Subcutaneous abdominal adipose tissue (tissue), 5 donors: ENCODE data around the gene SERPINC1.
"Not testable (repeated sequence)": the region's sequence is repeated elsewhere in the genome, so short reads cannot be mapped to it uniquely, and the experiment has no call there.

Experiments used
- H3K27ac ChIP-seq: one replicate; pipeline ENCODE4 v1.7.0; 2013; ENCODE audit warnings: low read depth, mild to moderate bottlenecking, inconsistent platforms, low read length, moderate library complexity
- H3K27me3 ChIP-seq, 5 donors: one replicate each; pipeline ENCODE4 v1.7.0; 2013; ENCODE audit warnings: low read length in 5 of 5, inconsistent platforms in 1 of 5; ENCODE audit not compliant: control insufficient read depth in 5 of 5, insufficient read depth in 4 of 5
- H3K36me3 ChIP-seq, 5 donors: one replicate each; pipeline ENCODE4 v1.7.0; 2013; ENCODE audit warnings: low read length in 5 of 5; ENCODE audit not compliant: control insufficient read depth in 5 of 5, insufficient read depth in 5 of 5
- H3K4me1 ChIP-seq, 5 donors: one replicate each; pipeline ENCODE4 v1.7.0; 2013; ENCODE audit warnings: low read length in 5 of 5, mild to moderate bottlenecking in 3 of 5, moderate library complexity in 1 of 5; ENCODE audit not compliant: control insufficient read depth in 5 of 5, insufficient read depth in 5 of 5
- H3K4me3 ChIP-seq, 5 donors: one replicate each; pipeline ENCODE4 v1.7.0; 2013; ENCODE audit warnings: low read length in 5 of 5, low read depth in 1 of 5
- H3K9ac ChIP-seq, 5 donors: one replicate each; pipeline ENCODE4 v1.7.0; 2013; ENCODE audit warnings: low read length in 5 of 5, mild to moderate bottlenecking in 4 of 5, moderate library complexity in 3 of 5
- H3K9me3 ChIP-seq, 5 donors: one replicate each; pipeline ENCODE4 v1.7.0; 2013; ENCODE audit warnings: low read length in 5 of 5; ENCODE audit not compliant: control insufficient read depth in 5 of 5
- donor health status: healthy.
- donor health status: healthy.
- donor health status: healthy.
- donor health status: healthy.
- donor health status: healthy.

The SERPINC1 gene

DNA sequence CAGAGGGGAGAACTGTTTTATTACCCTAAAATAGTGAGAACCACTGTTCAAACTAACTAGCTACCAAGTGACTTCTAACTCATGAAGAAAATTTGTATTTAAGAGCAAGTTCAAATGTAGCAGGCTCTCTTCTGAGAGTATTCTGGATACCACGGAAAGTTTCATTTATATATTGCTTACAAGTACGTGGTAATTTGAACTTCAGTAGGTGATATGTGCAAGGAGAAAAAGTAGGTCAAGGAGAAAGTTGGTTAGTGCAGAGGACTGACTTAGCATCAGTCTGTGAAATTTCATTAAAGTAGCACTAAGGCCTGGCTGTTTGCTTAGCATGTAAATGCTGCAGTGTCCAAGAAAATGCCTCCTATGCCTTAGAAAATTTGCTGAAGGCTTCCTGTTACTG is 16.7 kb downstream of the SERPINC1 start:
- H3K36me3 ChIP-seq, result peaks cover 0 to 4% (median 0%) of the 10 kb centered on the region in 5 donors
- no peaks in the 10 kb centered on the region for H3K27me3 ChIP-seq
- peaks cover 0 to 14% (median 0%) of the 10 kb centered on the region in 5 donors for H3K4me1 ChIP-seq
- H3K9me3 ChIP-seq, result no peaks in the 10 kb centered on the region
- H3K27ac ChIP-seq, result no peak overlapping the region
- H3K4me3 ChIP-seq, result no peak overlapping the region
- no peak overlapping the region for H3K9ac ChIP-seq

DNA sequence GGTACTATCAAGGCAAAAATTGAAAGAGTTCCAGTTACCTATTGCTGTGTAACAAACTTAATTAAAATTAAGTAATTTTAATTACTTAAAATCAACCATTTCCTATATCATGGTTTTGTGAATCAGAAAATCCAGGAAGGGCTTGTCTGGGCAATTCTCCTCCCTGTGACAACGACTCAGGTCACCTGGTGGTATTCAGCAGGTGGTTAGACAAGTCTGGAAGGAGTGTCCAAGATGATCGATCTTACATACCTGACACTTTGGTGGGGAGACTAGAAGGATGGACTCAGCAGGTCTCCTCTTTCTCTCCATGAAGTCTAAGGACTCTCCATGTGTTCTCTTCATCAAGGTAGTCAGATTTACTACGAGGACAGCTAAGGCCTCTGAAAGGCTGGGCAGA is 22.9 kb downstream of the SERPINC1 start:
- Histone ChIP-seq H3K9ac (no peak overlapping the region), H3K36me3 (peaks cover 0 to 5% (median 0%) of the 10 kb centered on the region in 5 donors), H3K27ac (no peak overlapping the region), H3K4me1 (peaks cover 0 to 36% (median 6%) of the 10 kb centered on the region in 5 donors), H3K4me3 (no peak overlapping the region), H3K9me3 (no peaks in the 10 kb centered on the region), H3K27me3 (no peaks in the 10 kb centered on the region)

DNA sequence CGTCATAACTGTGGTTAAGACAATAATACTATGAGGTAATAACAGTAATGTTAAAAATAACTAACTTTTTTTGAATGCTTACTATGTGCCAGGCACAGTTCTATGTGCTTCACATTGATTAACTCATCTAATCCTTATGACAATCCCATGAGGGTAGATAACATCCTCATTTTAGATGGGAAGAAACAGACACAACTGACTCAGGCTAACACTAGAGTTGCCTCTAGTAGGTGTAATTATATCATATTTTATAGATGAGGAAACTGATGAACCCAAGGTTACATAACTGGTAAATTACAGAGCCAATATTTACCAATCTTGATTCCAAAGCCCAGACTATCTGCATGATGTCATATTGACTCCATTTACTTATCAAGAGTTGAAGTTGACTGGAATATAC is 23.5 kb downstream of the SERPINC1 start:
- Histone ChIP-seq H3K4me3 (no peak overlapping the region), H3K27me3 (no peaks in the 10 kb centered on the region), H3K27ac (no peak overlapping the region), H3K9ac (no peak overlapping the region), H3K4me1 (peaks cover 0 to 41% (median 6%) of the 10 kb centered on the region in 5 donors), H3K9me3 (no peaks in the 10 kb centered on the region), H3K36me3 (peaks cover 0 to 5% (median 0%) of the 10 kb centered on the region in 5 donors)

DNA sequence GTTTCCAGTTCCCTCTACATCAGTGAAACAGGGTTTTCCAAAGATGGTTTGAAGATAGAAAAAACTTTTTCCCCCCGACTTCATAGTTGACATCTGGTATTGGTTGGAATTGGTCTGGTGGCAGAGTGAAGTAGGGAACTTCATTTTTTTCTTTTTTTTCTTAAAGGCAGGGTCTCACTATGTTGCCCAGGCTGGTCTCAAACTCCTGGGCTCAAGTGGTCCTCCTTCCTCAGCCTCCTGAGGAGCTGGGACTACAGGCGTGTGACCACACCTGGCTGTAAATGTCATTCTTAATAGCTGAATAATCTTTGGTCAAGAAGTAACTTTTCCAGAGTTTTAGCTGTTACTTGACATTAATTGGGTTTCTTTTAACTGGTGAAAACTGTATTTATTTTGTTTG is 27.2 kb downstream of the SERPINC1 start:
- Histone ChIP-seq H3K27me3 (no peaks in the 10 kb centered on the region), H3K36me3 (peaks cover 19 to 23% (median 20%) of the 10 kb centered on the region in 5 donors), H3K9ac (no peak overlapping the region), H3K4me1 (peaks cover 0 to 39% (median 6%) of the 10 kb centered on the region in 5 donors), H3K27ac (peak overlapping the region; percentile 76), H3K4me3 (no peak overlapping the region), H3K9me3 (no peaks in the 10 kb centered on the region)

DNA sequence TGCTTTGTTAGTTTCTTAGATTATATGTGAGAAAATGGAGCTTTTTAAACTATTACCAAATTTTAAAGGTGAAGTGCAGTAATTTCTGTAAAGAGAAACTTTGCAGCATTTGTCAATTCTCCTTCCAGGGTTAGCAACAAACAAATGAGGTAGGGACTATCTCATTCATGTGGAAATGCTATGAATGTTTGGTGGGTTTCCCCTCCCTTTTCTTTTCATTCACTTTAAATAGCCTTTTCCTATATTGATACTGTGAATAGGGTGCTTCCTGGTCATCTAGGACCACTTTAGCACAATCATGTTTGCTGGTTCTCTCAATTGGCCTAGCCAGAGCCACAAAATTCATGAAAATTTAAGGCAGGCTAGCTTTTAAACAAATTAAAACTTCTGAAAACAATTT is 28.4 kb downstream of the SERPINC1 start:
- no peak overlapping the region for H3K27ac ChIP-seq
- peaks cover 0 to 39% (median 6%) of the 10 kb centered on the region in 5 donors for H3K4me1 ChIP-seq
- no peaks in the 10 kb centered on the region for H3K27me3 ChIP-seq
- H3K9ac ChIP-seq, result no peak overlapping the region
- H3K4me3 ChIP-seq, result no peak overlapping the region
- H3K9me3 ChIP-seq, result no peaks in the 10 kb centered on the region
- H3K36me3 ChIP-seq, result peaks cover 14 to 23% (median 20%) of the 10 kb centered on the region in 5 donors

DNA sequence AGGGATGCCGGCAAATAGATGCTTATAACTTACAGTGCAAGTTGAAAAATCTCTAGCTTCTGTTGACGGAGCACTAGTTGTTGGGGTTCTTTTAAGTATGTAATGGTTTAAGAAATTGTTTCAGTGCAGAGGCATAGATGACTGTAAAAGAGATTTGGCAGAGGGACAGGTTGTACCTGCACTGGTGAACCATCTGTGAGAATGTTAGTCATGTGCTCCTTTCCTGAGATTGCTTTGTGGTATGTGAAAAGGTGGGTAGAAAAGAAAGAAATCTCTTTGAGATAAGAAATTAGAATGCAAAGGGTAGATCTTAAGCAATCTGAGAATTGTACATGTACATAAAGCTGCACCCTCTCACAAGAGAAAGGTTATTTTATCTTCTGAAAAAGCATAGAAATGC is 29.5 kb downstream of the SERPINC1 start:
- H3K27me3 ChIP-seq, result no peaks in the 10 kb centered on the region
- H3K4me1 ChIP-seq, result peaks cover 0 to 39% (median 6%) of the 10 kb centered on the region in 5 donors
- H3K9me3 ChIP-seq, result no peaks in the 10 kb centered on the region
- no peak overlapping the region for H3K9ac ChIP-seq
- peaks cover 14 to 23% (median 20%) of the 10 kb centered on the region in 5 donors for H3K36me3 ChIP-seq
- no peak overlapping the region for H3K4me3 ChIP-seq
- H3K27ac ChIP-seq, result no peak overlapping the region

DNA sequence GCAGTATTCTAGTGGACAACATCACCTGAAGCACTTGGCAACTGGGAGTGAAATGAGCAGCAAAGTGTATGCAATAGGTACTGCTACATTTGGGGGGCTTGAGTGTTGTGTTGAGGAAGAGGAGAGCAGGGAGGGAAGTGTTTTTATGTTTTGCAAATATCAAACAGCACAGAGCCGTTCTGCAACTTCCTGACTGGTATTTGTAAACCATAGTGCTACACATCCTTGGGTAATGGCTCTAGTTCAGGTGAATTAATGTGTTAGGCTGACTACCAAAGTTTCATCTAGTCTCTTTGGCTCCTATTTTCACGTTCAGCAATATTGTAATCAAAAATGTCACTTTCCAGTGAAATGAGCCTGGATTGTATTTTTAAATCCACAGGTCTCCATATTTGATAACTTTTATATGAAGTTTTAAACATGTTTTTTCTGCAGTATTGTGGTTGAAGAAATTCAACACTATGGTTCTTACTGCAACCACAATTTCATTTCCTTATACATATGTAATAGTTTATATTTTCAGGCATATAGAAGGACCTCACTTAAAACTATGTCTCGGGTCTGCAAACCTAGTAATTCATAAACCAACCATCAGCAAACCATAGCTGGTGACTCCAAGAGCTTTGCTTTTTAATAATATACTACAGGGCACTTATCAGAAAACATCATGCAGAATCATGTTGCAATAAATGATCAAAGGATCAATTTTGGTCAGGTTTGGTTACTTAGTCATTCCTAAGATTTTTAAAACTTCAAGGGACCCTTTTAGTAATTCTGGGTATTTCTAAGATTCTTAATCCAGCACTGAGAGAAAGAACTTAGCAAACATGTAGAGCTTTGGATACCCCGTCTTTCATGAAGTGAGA is 30.1 kb downstream of the SERPINC1 start:
- peaks cover 0 to 36% (median 6%) of the 10 kb centered on the region in 5 donors for H3K4me1 ChIP-seq
- H3K27ac ChIP-seq, result no peak overlapping the region
- H3K27me3 ChIP-seq, result no peaks in the 10 kb centered on the region
- peaks cover 14 to 23% (median 20%) of the 10 kb centered on the region in 5 donors for H3K36me3 ChIP-seq
- no peak overlapping the region for H3K4me3 ChIP-seq
- H3K9ac ChIP-seq, result no peak overlapping the region
- no peaks in the 10 kb centered on the region for H3K9me3 ChIP-seq

DNA sequence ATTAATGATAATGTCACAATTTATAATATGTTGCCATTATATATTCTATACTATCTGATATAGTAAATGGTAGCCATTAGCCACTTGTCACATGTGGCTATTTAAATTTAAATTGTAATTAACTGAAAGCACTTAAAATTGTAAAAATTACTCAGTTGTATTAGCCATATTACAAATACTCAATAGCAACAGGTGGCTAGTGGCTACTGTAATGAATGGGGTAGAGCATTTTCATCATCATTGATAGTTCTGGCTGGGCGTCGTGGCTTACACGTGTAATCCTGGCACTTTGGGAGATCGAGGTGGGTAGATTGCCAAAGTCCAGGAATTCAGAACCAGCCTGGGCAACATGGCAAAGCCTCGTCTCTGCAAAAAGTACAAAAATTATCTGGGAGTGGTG is 32.4 kb downstream of the SERPINC1 start:
- Histone ChIP-seq H3K4me1 (peaks cover 0 to 16% (median 0%) of the 10 kb centered on the region in 5 donors), H3K4me3 (no peak overlapping the region), H3K9ac (no peak overlapping the region), H3K9me3 (no peaks in the 10 kb centered on the region), H3K36me3 (peaks cover 20 to 26% (median 23%) of the 10 kb centered on the region in 5 donors), H3K27me3 (no peaks in the 10 kb centered on the region), H3K27ac (no peak overlapping the region)

DNA sequence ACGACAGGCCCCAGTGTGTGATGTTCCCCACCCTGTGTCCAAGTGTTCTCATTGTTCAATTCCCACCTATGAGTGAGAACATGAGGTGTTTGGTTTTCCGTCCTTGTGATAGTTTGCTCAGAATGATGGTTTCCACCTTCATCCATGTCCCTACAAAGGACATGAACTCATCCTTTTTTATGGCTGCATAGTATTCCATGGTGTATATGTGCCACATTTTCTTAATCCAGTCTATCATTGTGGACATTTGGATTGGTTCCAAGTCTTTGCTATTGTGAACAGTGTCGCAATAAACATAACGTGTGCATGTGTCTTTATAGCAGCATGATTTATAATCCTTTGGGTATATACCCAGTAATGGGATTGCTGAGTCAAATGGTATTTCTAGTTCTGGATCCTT is 36.0 kb downstream of the SERPINC1 start:
- H3K27ac ChIP-seq, H3K4me3 ChIP-seq, H3K9ac ChIP-seq: not testable (repeated sequence)

DNA sequence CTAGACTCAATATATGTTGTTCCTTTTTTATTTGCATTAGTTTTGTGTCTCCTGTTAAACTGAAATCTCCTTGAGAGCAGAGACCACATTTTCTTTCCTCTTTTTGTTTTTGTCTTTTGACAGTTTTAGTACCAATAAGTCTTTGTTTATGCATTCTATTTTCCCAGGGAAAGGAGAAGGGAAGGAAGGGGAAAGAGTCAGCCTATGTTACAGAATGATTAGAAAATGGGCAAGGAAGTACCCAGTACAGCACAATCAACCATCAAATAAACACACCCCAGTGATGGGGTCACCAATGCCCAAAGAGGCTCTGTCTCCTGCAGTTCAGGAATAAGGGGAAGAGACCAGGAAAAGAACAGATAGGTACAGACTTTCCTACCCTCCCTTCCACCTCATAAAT is 38.9 kb downstream of the SERPINC1 start:
- Histone ChIP-seq H3K4me1 (peaks cover 0 to under 1% (median 0%) of the 10 kb centered on the region in 5 donors), H3K4me3 (no peak overlapping the region), H3K9ac (peak overlapping the region in 1 of 5 donors; percentile 52), H3K27me3 (no peaks in the 10 kb centered on the region), H3K27ac (no peak overlapping the region), H3K9me3 (no peaks in the 10 kb centered on the region), H3K36me3 (peaks cover 21 to 44% (median 34%) of the 10 kb centered on the region in 5 donors)

More for the DNA sequence above, 36.0 kb downstream of the SERPINC1 start:
- H3K9me3 ChIP-seq, H3K4me1 ChIP-seq, H3K27me3 ChIP-seq: not testable (repeated sequence)
- peaks cover 22 to 32% (median 29%) of the 10 kb centered on the region in 5 donors for H3K36me3 ChIP-seq
